Bronchial epithelial cell (primary cell): ENCODE data around the gene LGALS8. TPM values are rescaled to one million over a fixed set of nuclear protein-coding genes. Genes with fewer than 3 reads are reported as not detected.
A peak's percentile ranks its signal among the peaks of the same experiment; 100 is the strongest.

ENCODE experiments used
- DNase-seq: peaks from one replicate; pipeline ENCODE4 v3.0.0-alpha.2; 2010; ENCODE audit warnings: low read depth
- FAIRE-seq: peaks from 2 replicates; lab custom pipeline; 2011; peaks lifted over from hg19 to GRCh38; lab: Jason Lieb, UNC
- H3K27me3 ChIP-seq: 2 replicates; pipeline ENCODE4 v1.5.1; 2011; ENCODE audit warnings: low read length; ENCODE audit not compliant: control insufficient read depth, insufficient read depth
- H3K36me3 ChIP-seq: 2 replicates; pipeline ENCODE4 v1.5.1; 2011; ENCODE audit warnings: low read length; ENCODE audit not compliant: control insufficient read depth, insufficient read depth
- H3K4me3 ChIP-seq: 2 replicates; pipeline ENCODE4 v1.5.1; 2011; ENCODE audit warnings: mild to moderate bottlenecking, low read depth, low read length, control low read depth
- CTCF ChIP-seq: IDR thresholded peaks from 2 replicates; pipeline ENCODE4 v1.5.1; 2011; ENCODE audit warnings: mild to moderate bottlenecking, moderate library complexity, low read length, control low read depth, inconsistent platforms; ENCODE audit not compliant: insufficient read depth, severe bottlenecking
- total RNA-seq: library from RNA; depleted of rRNA; stranded (reverse); fragments of >200 nt; gene quantifications from 2 replicates; pipeline ENCODE4 v1.2.1, GENCODE V29; 2014

LGALS8 gene
- total RNA-seq, 1 donor from 2014 or later = 49.2 TPM

GRCh38 chr1:236550961-236551851 lies 27.4 kb downstream of the LGALS8 start:
- peaks cover 18% of the 10 kb centered on the region for H3K36me3 ChIP-seq
- no peak for FAIRE-seq

GRCh38 chr1:236552096-236552495 lies 28.3 kb downstream of the LGALS8 start:
- H3K36me3 ChIP-seq = peaks cover 14% of the 10 kb centered on the region
- H3K4me3 ChIP-seq = no peak overlapping the region
- no peak for TF ChIP-seq CTCF
- DNase-seq = no peak
- FAIRE-seq = no peak
- no peaks in the 10 kb centered on the region for H3K27me3 ChIP-seq

More at GRCh38 chr1:236550961-236551851, 27.4 kb downstream of the LGALS8 start:
- DNase-seq = no peak
- Histone ChIP-seq H3K4me3 (no peak overlapping the region), H3K27me3 (no peaks in the 10 kb centered on the region)
- no peak for TF ChIP-seq CTCF

GRCh38 chr1:236552901-236553300 lies 29.1 kb downstream of the LGALS8 start:
- H3K4me3 ChIP-seq = no peak overlapping the region
- H3K27me3 ChIP-seq = no peaks in the 10 kb centered on the region
- peaks cover 13% of the 10 kb centered on the region for H3K36me3 ChIP-seq
- peak; percentile 19 for DNase-seq
- TF ChIP-seq CTCF = no peak
- no peak for FAIRE-seq

GRCh38 chr1:236553370-236553769 lies 29.6 kb downstream of the LGALS8 start:
- FAIRE-seq (no peak), DNase-seq (no peak)
- Histone ChIP-seq H3K27me3 (no peaks in the 10 kb centered on the region), H3K4me3 (no peak overlapping the region), H3K36me3 (peaks cover 14% of the 10 kb centered on the region)
- no peak for TF ChIP-seq CTCF

GRCh38 chr1:236556606-236557005 lies 32.8 kb downstream of the LGALS8 start:
- no peaks in the 10 kb centered on the region for H3K27me3 ChIP-seq
- no peak overlapping the region for H3K4me3 ChIP-seq
- no peak for DNase-seq
- TF ChIP-seq CTCF = no peak
- no peak for FAIRE-seq
- H3K36me3 ChIP-seq = peaks cover 19% of the 10 kb centered on the region
